MM.1S (cell line): ENCODE measurements around the gene TMPRSS6.

Experiments
- CTCF ChIP-seq: fragments of 300-600 bp; sonication (generic); IDR thresholded peaks from 2 replicates; pipeline ENCODE4 v1.5.1; 2016; ENCODE audit warnings: antibody characterized with exemption, low read length, mixed read lengths
- EZH2 ChIP-seq: fragments of 300-600 bp; sonication (generic); optimal IDR thresholded peaks from 2 replicates; pipeline ENCODE3; 2017; ENCODE audit warnings: low read depth, mild to moderate bottlenecking, antibody characterized with exemption, low read length, mixed read lengths

- TF ChIP-seq EZH2 (no peak), CTCF (no peak)
Measured at GRCh38 chr22:37084385-37084784, 25.1 kb downstream of the TMPRSS6 start.
